ENCODE measurements around the gene CCDC192.

- TF ChIP-seq JUNB (IDR thresholded peaks at IDR 0.05; ENCODE audit: unreplicated experiment) = no peak
- peak; percentile 4 to 38; a peak in 1 of 4 replicates for TF ChIP-seq CTCF (conservative IDR thresholded peaks at IDR 0.05; ENCODE audit: low read depth in 2 of 2)
- TF ChIP-seq REST (IDR thresholded peaks at IDR 0.05; ENCODE audit: unreplicated experiment) = no peak
These were observed 272.8 kb downstream of the CCDC192 start for GRCh38 chr5:127975961-127976360.
